IMR-90 (cell line): Measurements from ENCODE around the gene CCDC92. TPM values are rescaled to one million over a fixed set of nuclear protein-coding genes. Genes with fewer than 3 reads are reported as not detected.
A peak's percentile ranks its signal among the peaks of the same experiment; 100 is the strongest.

Experiments
- ATAC-seq: fragments of 200-7000 bp; cut with Tn5 transposase; 2 replicates; pipeline ENCODE4 v1.9.1; 2020; ENCODE audit warnings: low read depth, mild to moderate bottlenecking, moderate library complexity
- BruUV-seq: library from RNA; stranded (reverse); fragments of 400-500 nt; replicated peaks from 2 replicates; lab custom pipeline; 2021; lab: Mats Ljungman, UMichigan
- CTCF ChIA-PET: fragments of 300-600 bp; formaldehyde crosslinking; extraction: SDS; loops from one replicate; lab custom pipeline; 2021; ENCODE audit warnings: antibody characterized with exemption; lab: Yijun Ruan, JAX
- POLR2A ChIA-PET: fragments of 300-600 bp; sonication (Branson Sonifier 250); formaldehyde crosslinking; loops from one replicate; lab custom pipeline; 2022; ENCODE audit warnings: antibody characterized with exemption; ENCODE audit not compliant: unreplicated experiment; lab: Charles Lee
- DNase-seq: peaks from one replicate; pipeline ENCODE4 v3.0.0; 2013
- H2AFZ ChIP-seq: replicated peaks from 2 replicates; pipeline ENCODE3; 2013; ENCODE audit warnings: low read length, mild to moderate bottlenecking; ENCODE audit not compliant: poor library complexity
- H2AK5ac ChIP-seq: 2 replicates; pipeline ENCODE4 v1.6.1; 2013; ENCODE audit warnings: low read depth, low read length, inconsistent platforms
- H2AK9ac ChIP-seq: replicated peaks from 2 replicates; pipeline ENCODE3; 2013; ENCODE audit warnings: mild to moderate bottlenecking, low read depth, low read length, moderate library complexity; ENCODE audit not compliant: poor library complexity
- H2BK120ac ChIP-seq: 2 replicates; pipeline ENCODE4 v1.6.1; 2013; ENCODE audit warnings: low read depth, low read length, inconsistent platforms
- H2BK15ac ChIP-seq: 3 replicates; pipeline ENCODE4 v1.6.1; 2013; ENCODE audit warnings: low read depth, low read length, inconsistent platforms
- H2BK20ac ChIP-seq: 2 replicates; pipeline ENCODE4 v1.6.1; 2013; ENCODE audit warnings: low read depth, mild to moderate bottlenecking, inconsistent platforms, low read length, moderate library complexity
- H2BK5ac ChIP-seq: 2 replicates; pipeline ENCODE4 v1.6.1; 2013; ENCODE audit warnings: mild to moderate bottlenecking, low read depth, low read length, inconsistent platforms; ENCODE audit not compliant: poor library complexity, severe bottlenecking
- H3K14ac ChIP-seq: replicated peaks from 2 replicates; pipeline ENCODE4 v1.6.1; 2013; ENCODE audit warnings: low read depth, low read length, inconsistent platforms
- H3K18ac ChIP-seq: 2 replicates; pipeline ENCODE4 v1.6.1; 2013; ENCODE audit warnings: low read depth, low read length, control low read depth
- H3K23ac ChIP-seq: 2 replicates; pipeline ENCODE4 v1.6.1; 2013; ENCODE audit warnings: low read depth, low read length, inconsistent platforms
- H3K27ac ChIP-seq: 2 replicates; pipeline ENCODE4 v1.5.1; 2013; ENCODE audit warnings: mild to moderate bottlenecking, control low read depth, low read length; ENCODE audit not compliant: insufficient read depth
- H3K27me3 ChIP-seq: 2 replicates; pipeline ENCODE4 v1.6.1; 2013; ENCODE audit warnings: low read length; ENCODE audit not compliant: control insufficient read depth, insufficient read depth
- H3K36me3 ChIP-seq: 2 replicates; pipeline ENCODE4 v1.6.1; 2013; ENCODE audit warnings: low read length, mixed read lengths; ENCODE audit not compliant: control insufficient read depth, insufficient read depth
- H3K4ac ChIP-seq: 2 replicates; pipeline ENCODE4 v1.6.1; 2013; ENCODE audit warnings: low read depth, low read length, inconsistent platforms
- H3K4me1 ChIP-seq: 2 replicates; pipeline ENCODE4 v1.6.1; 2013; ENCODE audit warnings: low read length, mixed read lengths; ENCODE audit not compliant: control insufficient read depth, insufficient read depth
- H3K4me2 ChIP-seq: 2 replicates; pipeline ENCODE4 v1.6.1; 2013; ENCODE audit warnings: low read depth, mild to moderate bottlenecking, control low read depth, low read length, moderate library complexity
- H3K4me3 ChIP-seq: 2 replicates; pipeline ENCODE4 v1.5.1; 2013; ENCODE audit warnings: low read depth, mild to moderate bottlenecking, control low read depth, low read length, moderate library complexity; ENCODE audit not compliant: insufficient read depth
- H3K56ac ChIP-seq: 2 replicates; pipeline ENCODE4 v1.6.1; 2013; ENCODE audit warnings: low read length, inconsistent platforms; ENCODE audit not compliant: insufficient read depth; ENCODE audit errors: extremely low read depth
- H3K79me1 ChIP-seq, 2 experiments: 2 replicates each; pipeline ENCODE4 v1.6.1; 2013; ENCODE audit warnings: low read length in 2 of 2, inconsistent platforms in 1 of 2, low read depth in 1 of 2
- H3K9ac ChIP-seq: 2 replicates; pipeline ENCODE4 v1.6.1; 2013; ENCODE audit warnings: low read depth, low read length, control low read depth
- H3K9me1 ChIP-seq: 2 replicates; pipeline ENCODE4 v1.6.1; 2013; ENCODE audit warnings: low read length, inconsistent platforms; ENCODE audit not compliant: insufficient read depth
- H3K9me3 ChIP-seq: 2 replicates; pipeline ENCODE4 v1.6.1; 2013; ENCODE audit warnings: low read length; ENCODE audit not compliant: control insufficient read depth, insufficient read depth
- H4K20me1 ChIP-seq: 2 replicates; pipeline ENCODE4 v1.6.1; 2013; ENCODE audit warnings: low read length, inconsistent platforms; ENCODE audit not compliant: insufficient read depth
- H4K5ac ChIP-seq: 2 replicates; pipeline ENCODE4 v1.6.1; 2013; ENCODE audit warnings: mild to moderate bottlenecking, low read depth, low read length, control low read depth
- H4K8ac ChIP-seq, 2 experiments: 2 replicates each; pipeline ENCODE4 v1.6.1; 2013; ENCODE audit warnings: low read depth in 2 of 2, low read length in 2 of 2, control low read depth in 1 of 2, inconsistent platforms in 1 of 2
- H4K91ac ChIP-seq: 2 replicates; pipeline ENCODE4 v1.6.1; 2013; ENCODE audit warnings: low read depth, low read length, inconsistent platforms; ENCODE audit not compliant: insufficient read depth
- BHLHE40 ChIP-seq: fragments of 150-350 bp; IDR thresholded peaks from 2 replicates; pipeline ENCODE4 v1.6.1; 2016; ENCODE audit warnings: mild to moderate bottlenecking, low read depth, low read length
- CEBPB ChIP-seq: IDR thresholded peaks from 2 replicates; pipeline ENCODE4 v1.6.1; 2012; ENCODE audit warnings: low read depth, low read length, improper control_type of control experiment
- NFE2L2 ChIP-seq: fragments of 150-350 bp; IDR thresholded peaks from 2 replicates; pipeline ENCODE4 v1.6.1; 2016; ENCODE audit warnings: low read depth, mild to moderate bottlenecking, low read length
- RAD21 ChIP-seq: IDR thresholded peaks from 2 replicates; pipeline ENCODE4 v1.6.1; 2012; ENCODE audit warnings: low read length, improper control_type of control experiment
- WGBS, 2 experiments: methylation state at CpG; one replicate each; pipeline versions ENCODE4 v1.1.5 to v1.1.7; 2013; ENCODE audit warnings: missing lambda C conversion rate in 2 of 2; ENCODE audit not compliant: insufficient read length in 1 of 2; ENCODE audit errors: extremely low coverage in 2 of 2; 5-methylcytosine and 5-hydroxymethylcytosine counted together
- dilution Hi-C: fragments of 300-500 bp; cut with HindIII; formaldehyde crosslinking; loops from one replicate; pipeline ENCODE4 v1.14.3; 2018; ENCODE audit warnings: low sequenced_read_pairs; ENCODE audit not compliant: unreplicated experiment
- in situ Hi-C: fragments of 300-500 bp; cut with MboI; formaldehyde crosslinking; loops from 3 replicates; pipeline ENCODE4 v1.14.3; 2019; ENCODE audit warnings: low sequenced_read_pairs, inconsistent platforms, mixed read lengths
- intact Hi-C: fragments of 100-400 bp; cut with micrococcal nuclease; formaldehyde crosslinking; loops from 2 replicates; pipeline ENCODE4 v1.10.0; 2022
- polyA plus RNA-seq, 3 experiments: library from polyadenylated mRNA; depleted of rRNA; stranded (reverse); fragments of >200 nt; gene quantifications; 2 replicates each; pipeline ENCODE4 v1.2.3, GENCODE V29; 2012; ENCODE audit warnings: low replicate concordance in 1 of 3
- total RNA-seq: library from RNA; depleted of rRNA; stranded (reverse); fragments of >200 nt; gene quantifications from 2 replicates; pipeline ENCODE4 v1.2.3, GENCODE V29; 2012

CCDC92 gene
- total and polyA plus RNA-seq, 2 of the 4 experiments (the other 2 are of a cell fraction) = 5.7 to 55.5 TPM

GRCh38 chr12:123952037-123952436 is 20.6 kb downstream of the CCDC92 start:
- peak overlapping the region; percentile 79; the same call in 1 of the 2 replicates for H2AK5ac ChIP-seq
- ChIA-PET CTCF (interaction anchor here (1.5 kb wide), 1 partner anchor 13 kb away, joined by 3 read pairs; no protein-coding TSS in a partner anchor), POLR2A (no interaction called here)
- peaks cover 19% of the 10 kb centered on the region for H3K4me1 ChIP-seq
- peak overlapping the region; percentile 79 for H3K18ac ChIP-seq
- peak overlapping the region; percentile 72 for H3K4me2 ChIP-seq
- intact Hi-C loops (loop anchor here (1.0 kb wide), 1 partner anchor 9 kb away; no protein-coding TSS in a partner anchor), in situ Hi-C loops (no loop called here), dilution Hi-C loops (no loop called here)
- peaks cover 31 to 69% of the 10 kb centered on the region in 2 experiments for H3K79me1 ChIP-seq
- peak; percentile 84 for ATAC-seq
- no peak overlapping the region for H3K4me3 ChIP-seq
- peak overlapping the region; percentile 81 for H4K5ac ChIP-seq
- WGBS, 2 experiments = no CpG with 5 or more reads among the region's 2 CpGs
- BruUV-seq = no TSS peak
- peak overlapping the region; percentile 89 for H3K27ac ChIP-seq
- peak overlapping the region; percentile 8; the same call in 1 of the 2 replicates for H3K56ac ChIP-seq
- H2BK5ac ChIP-seq = peak overlapping the region; percentile 67
- peak overlapping the region; percentile 86; the same call in 1 of the 3 replicates for H2BK15ac ChIP-seq
- no peak overlapping the region for H2AK9ac ChIP-seq
- H4K8ac ChIP-seq = peak overlapping the region; percentile 10 to 79; a peak in 2 of 4 replicates
- peaks cover 9% of the 10 kb centered on the region for H3K9me1 ChIP-seq
- DNase-seq = peak; percentile 62
- TF ChIP-seq NFE2L2 (no peak), BHLHE40 (no peak), RAD21 (no peak), CEBPB (peak; percentile 22; the same call in 1 of the 2 replicates)
- H3K27me3 ChIP-seq = no peaks in the 10 kb centered on the region
- peak overlapping the region; percentile 84 for H2BK120ac ChIP-seq
- H4K91ac ChIP-seq = peak overlapping the region; percentile 26; the same call in 1 of the 2 replicates
- H2AFZ ChIP-seq = no peak overlapping the region
- peak overlapping the region; percentile 80 for H3K4ac ChIP-seq
- H3K23ac ChIP-seq = peak overlapping the region; percentile 69
- H3K36me3 ChIP-seq = peaks cover 2% of the 10 kb centered on the region; the same call in 1 of the 2 replicates
- H3K9me3 ChIP-seq = no peaks in the 10 kb centered on the region
- 0 out of 2 replicates have a peak overlapping the region, but pooled peaks have one; percentile 36 for H3K9ac ChIP-seq
- H2BK20ac ChIP-seq = peak overlapping the region; percentile 83; the same call in 1 of the 2 replicates
- H4K20me1 ChIP-seq = peaks cover 4% of the 10 kb centered on the region; the same call in 1 of the 2 replicates
- H3K14ac ChIP-seq = peak overlapping the region; percentile 77
